SK-N-SH treated with all-trans-retinoic acid at 6 μM for 48 hours (cell line): ENCODE results near the gene CPPED1.

Experiments
- ATAC-seq: fragments of 200-7000 bp; cut with Tn5 transposase; 3 replicates; pipeline ENCODE4 v1.9.1; 2020; ENCODE audit warnings: mild to moderate bottlenecking, moderate library complexity
- ARNTL ChIP-seq: fragments of 450-650 bp; formaldehyde crosslinking; IDR thresholded peaks from 2 replicates; pipeline ENCODE4 v1.5.0; 2020; ENCODE audit warnings: low read depth, mild to moderate bottlenecking, moderate library complexity, borderline replicate concordance
- BACH2 ChIP-seq: fragments of 250-450 bp; sonication (Bioruptor Pico); IDR thresholded peaks from 2 replicates; pipeline ENCODE4 v1.9.0; 2021; ENCODE audit warnings: mild to moderate bottlenecking, borderline replicate concordance
- CSDC2 ChIP-seq: fragments of 250-450 bp; sonication (Bioruptor Pico); IDR thresholded peaks from 2 replicates; pipeline ENCODE4 v1.5.0; 2020; ENCODE audit warnings: mild to moderate bottlenecking, moderate library complexity
- ESRRG ChIP-seq: fragments of 250-450 bp; sonication (Bioruptor Pico); IDR thresholded peaks from 2 replicates; pipeline ENCODE4 v1.6.1; 2021; ENCODE audit warnings: mild to moderate bottlenecking
- ISL1 ChIP-seq: fragments of 250-450 bp; sonication (Bioruptor Pico); IDR thresholded peaks from 2 replicates; pipeline ENCODE4 v2.1.2; 2022; ENCODE audit warnings: mild to moderate bottlenecking, moderate library complexity
- OSR1 ChIP-seq: fragments of 250-450 bp; sonication (Bioruptor Pico); IDR thresholded peaks from 2 replicates; pipeline ENCODE4 v1.8.0; 2022; ENCODE audit warnings: moderate library complexity, mild to moderate bottlenecking, inconsistent platforms
- PPARA ChIP-seq: fragments of 250-450 bp; sonication (Bioruptor Pico); IDR thresholded peaks from 2 replicates; pipeline ENCODE4 v1.5.0; 2020; ENCODE audit warnings: mild to moderate bottlenecking, borderline replicate concordance
- RARB ChIP-seq: fragments of 250-450 bp; sonication (Bioruptor Pico); IDR thresholded peaks from 2 replicates; pipeline ENCODE4 v1.8.0; 2021; ENCODE audit warnings: mild to moderate bottlenecking, moderate library complexity
- SNAI2 ChIP-seq: fragments of 250-450 bp; sonication (Bioruptor Pico); IDR thresholded peaks from 2 replicates; pipeline ENCODE4 v1.5.0; 2020; ENCODE audit warnings: mild to moderate bottlenecking, moderate library complexity
- TCF4 ChIP-seq: fragments of 250-450 bp; sonication (Bioruptor Pico); IDR thresholded peaks from 2 replicates; pipeline ENCODE4 v1.8.0; 2021; ENCODE audit warnings: mild to moderate bottlenecking, moderate library complexity, borderline replicate concordance
- TOX ChIP-seq: fragments of 250-450 bp; sonication (Bioruptor Pico); IDR thresholded peaks from 2 replicates; pipeline ENCODE4 v1.8.0; 2021; ENCODE audit warnings: mild to moderate bottlenecking, moderate library complexity, borderline replicate concordance
- ZC3H10 ChIP-seq: fragments of 250-450 bp; sonication (Bioruptor Pico); IDR thresholded peaks from 2 replicates; pipeline ENCODE4 v1.5.1; 2021; ENCODE audit warnings: mild to moderate bottlenecking, moderate library complexity
- ZFP3 ChIP-seq: fragments of 250-450 bp; sonication (Bioruptor Pico); IDR thresholded peaks from 2 replicates; pipeline ENCODE4 v1.5.0; 2020; ENCODE audit warnings: mild to moderate bottlenecking, moderate library complexity
- ZFP30 ChIP-seq: fragments of 450-650 bp; formaldehyde crosslinking; IDR thresholded peaks from 2 replicates; pipeline ENCODE4 v1.5.0; 2022; ENCODE audit warnings: mild to moderate bottlenecking, moderate library complexity
- ZNF70 ChIP-seq: fragments of 450-650 bp; formaldehyde crosslinking; IDR thresholded peaks from 2 replicates; pipeline ENCODE4 v1.5.0; 2020; ENCODE audit warnings: mild to moderate bottlenecking, moderate library complexity
- ZNF8 ChIP-seq: fragments of 450-650 bp; formaldehyde crosslinking; IDR thresholded peaks from 2 replicates; pipeline ENCODE4 v1.5.0; 2020; ENCODE audit warnings: mild to moderate bottlenecking, moderate library complexity
- TF ChIP-seq, protein P1 (sequence below): fragments of 250-450 bp; sonication (Bioruptor Pico); IDR thresholded peaks from 2 replicates; pipeline ENCODE4 v1.5.1; 2020; ENCODE audit warnings: low read depth, mild to moderate bottlenecking, moderate library complexity
- TF ChIP-seq, protein P2 (sequence below): fragments of 250-450 bp; sonication (Bioruptor Pico); IDR thresholded peaks from 2 replicates; pipeline ENCODE4 v1.5.0; 2020; ENCODE audit warnings: mild to moderate bottlenecking, moderate library complexity
- TF ChIP-seq, protein P3 (sequence below): fragments of 250-450 bp; sonication (Bioruptor Pico); IDR thresholded peaks from 2 replicates; pipeline ENCODE4 v1.8.0; 2020; ENCODE audit warnings: mild to moderate bottlenecking, moderate library complexity, borderline replicate concordance

Gene CPPED1

DNA sequence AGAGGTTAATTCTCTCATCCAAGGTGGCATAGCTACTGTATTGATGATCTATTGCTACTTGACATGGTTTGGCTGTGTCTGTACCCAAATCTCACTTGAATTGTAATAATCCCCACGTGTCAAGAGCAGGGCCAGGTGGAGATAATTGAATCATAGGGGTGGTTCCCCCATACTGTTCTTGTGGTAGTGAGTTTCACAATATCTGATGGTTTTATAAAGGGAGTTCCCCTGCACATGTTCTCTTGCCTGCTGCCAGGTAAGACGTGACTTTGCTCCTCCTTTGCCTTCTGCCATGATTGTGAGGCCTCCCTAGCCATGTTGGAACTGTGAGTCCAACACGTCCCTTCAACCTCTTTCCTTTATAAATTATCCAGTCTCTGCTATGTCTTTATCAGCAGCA, 22.9 kb upstream of the CPPED1 start:
- ATAC-seq, result no peak
- TF ChIP-seq ARNTL, result no peak
- TF ChIP-seq, protein P1, sequence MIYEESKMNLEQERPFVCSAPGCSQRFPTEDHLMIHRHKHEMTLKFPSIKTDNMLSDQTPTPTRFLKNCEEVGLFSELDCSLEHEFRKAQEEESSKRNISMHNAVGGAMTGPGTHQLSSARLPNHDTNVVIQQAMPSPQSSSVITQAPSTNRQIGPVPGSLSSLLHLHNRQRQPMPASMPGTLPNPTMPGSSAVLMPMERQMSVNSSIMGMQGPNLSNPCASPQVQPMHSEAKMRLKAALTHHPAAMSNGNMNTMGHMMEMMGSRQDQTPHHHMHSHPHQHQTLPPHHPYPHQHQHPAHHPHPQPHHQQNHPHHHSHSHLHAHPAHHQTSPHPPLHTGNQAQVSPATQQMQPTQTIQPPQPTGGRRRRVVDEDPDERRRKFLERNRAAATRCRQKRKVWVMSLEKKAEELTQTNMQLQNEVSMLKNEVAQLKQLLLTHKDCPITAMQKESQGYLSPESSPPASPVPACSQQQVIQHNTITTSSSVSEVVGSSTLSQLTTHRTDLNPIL (CRISPR knock-in tag), result no peak
- TF ChIP-seq RARB (CRISPR knock-in tag), result no peak
- TF ChIP-seq BACH2 (CRISPR knock-in tag), result no peak
- TF ChIP-seq TOX, result no peak
- TF ChIP-seq CSDC2, result no peak
- TF ChIP-seq ZNF70 (CRISPR knock-in tag), result no peak
- TF ChIP-seq ZNF8 (CRISPR knock-in tag), result no peak
- TF ChIP-seq, protein P2, sequence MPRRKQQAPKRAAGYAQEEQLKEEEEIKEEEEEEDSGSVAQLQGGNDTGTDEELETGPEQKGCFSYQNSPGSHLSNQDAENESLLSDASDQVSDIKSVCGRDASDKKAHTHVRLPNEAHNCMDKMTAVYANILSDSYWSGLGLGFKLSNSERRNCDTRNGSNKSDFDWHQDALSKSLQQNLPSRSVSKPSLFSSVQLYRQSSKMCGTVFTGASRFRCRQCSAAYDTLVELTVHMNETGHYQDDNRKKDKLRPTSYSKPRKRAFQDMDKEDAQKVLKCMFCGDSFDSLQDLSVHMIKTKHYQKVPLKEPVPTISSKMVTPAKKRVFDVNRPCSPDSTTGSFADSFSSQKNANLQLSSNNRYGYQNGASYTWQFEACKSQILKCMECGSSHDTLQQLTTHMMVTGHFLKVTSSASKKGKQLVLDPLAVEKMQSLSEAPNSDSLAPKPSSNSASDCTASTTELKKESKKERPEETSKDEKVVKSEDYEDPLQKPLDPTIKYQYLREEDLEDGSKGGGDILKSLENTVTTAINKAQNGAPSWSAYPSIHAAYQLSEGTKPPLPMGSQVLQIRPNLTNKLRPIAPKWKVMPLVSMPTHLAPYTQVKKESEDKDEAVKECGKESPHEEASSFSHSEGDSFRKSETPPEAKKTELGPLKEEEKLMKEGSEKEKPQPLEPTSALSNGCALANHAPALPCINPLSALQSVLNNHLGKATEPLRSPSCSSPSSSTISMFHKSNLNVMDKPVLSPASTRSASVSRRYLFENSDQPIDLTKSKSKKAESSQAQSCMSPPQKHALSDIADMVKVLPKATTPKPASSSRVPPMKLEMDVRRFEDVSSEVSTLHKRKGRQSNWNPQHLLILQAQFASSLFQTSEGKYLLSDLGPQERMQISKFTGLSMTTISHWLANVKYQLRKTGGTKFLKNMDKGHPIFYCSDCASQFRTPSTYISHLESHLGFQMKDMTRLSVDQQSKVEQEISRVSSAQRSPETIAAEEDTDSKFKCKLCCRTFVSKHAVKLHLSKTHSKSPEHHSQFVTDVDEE (CRISPR knock-in tag), result no peak
- TF ChIP-seq ZC3H10 (CRISPR knock-in tag), result no peak
- no peak for TF ChIP-seq ZFP3 (CRISPR knock-in tag)

DNA sequence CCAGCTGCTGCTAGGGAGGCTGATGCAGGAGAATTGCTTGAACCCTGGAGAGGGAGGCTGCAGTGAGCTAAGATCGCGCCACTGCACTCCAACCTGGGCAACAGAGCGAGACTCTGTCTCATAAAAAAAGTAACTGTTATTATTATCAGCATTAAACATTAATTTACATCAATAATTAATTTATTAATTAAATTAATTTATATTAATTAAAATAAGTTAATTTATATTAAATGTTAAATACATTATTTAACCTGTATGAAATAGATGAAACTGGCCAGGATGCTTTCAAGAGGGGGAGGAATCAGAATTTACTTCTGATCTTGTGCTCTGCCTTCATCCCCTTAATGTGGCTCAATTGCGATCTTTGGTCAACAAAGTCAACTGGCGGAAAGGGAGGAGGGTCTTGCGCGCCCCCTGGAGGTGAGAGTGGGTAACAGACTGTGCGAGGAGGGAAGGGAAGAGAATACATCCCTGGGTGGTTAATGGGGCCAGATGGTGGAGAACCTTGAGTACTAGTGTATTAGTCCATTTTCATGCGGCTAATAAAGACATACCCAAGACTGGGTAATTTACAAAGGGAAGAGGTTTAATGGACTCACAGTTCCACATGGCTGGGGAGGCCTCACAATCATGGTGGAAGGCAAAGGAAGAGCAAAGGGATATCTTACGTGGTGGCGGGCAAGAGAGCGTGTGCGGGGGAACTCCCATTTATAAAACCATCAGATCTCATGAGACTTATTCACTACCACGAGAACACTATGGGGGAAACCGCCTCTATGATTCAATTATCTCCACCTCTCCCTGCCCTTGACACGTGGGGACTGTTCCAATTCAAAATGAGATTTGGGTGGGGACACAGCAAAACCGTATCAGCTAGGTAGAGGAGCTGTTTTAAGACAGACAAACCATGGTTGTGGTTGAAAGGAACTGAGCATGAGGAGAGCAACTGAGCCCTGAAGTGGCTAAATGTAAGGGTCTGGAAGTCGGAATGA, 15.7 kb upstream of the CPPED1 start:
- TF ChIP-seq, protein P2 (CRISPR knock-in tag), result no peak
- TF ChIP-seq ZFP30 (CRISPR knock-in tag) (no peak), CSDC2 (no peak), ZNF8 (CRISPR knock-in tag) (no peak), RARB (CRISPR knock-in tag) (no peak), OSR1 (CRISPR knock-in tag) (no peak), ZNF70 (CRISPR knock-in tag) (no peak), ZFP3 (CRISPR knock-in tag) (no peak), ISL1 (no peak), ZC3H10 (CRISPR knock-in tag) (no peak), TCF4 (CRISPR knock-in tag) (no peak), PPARA (CRISPR knock-in tag) (no peak), TOX (no peak), ARNTL (no peak), ESRRG (CRISPR knock-in tag) (no peak), SNAI2 (no peak)
- TF ChIP-seq, protein P1 (CRISPR knock-in tag), result no peak
- TF ChIP-seq, protein P3, sequence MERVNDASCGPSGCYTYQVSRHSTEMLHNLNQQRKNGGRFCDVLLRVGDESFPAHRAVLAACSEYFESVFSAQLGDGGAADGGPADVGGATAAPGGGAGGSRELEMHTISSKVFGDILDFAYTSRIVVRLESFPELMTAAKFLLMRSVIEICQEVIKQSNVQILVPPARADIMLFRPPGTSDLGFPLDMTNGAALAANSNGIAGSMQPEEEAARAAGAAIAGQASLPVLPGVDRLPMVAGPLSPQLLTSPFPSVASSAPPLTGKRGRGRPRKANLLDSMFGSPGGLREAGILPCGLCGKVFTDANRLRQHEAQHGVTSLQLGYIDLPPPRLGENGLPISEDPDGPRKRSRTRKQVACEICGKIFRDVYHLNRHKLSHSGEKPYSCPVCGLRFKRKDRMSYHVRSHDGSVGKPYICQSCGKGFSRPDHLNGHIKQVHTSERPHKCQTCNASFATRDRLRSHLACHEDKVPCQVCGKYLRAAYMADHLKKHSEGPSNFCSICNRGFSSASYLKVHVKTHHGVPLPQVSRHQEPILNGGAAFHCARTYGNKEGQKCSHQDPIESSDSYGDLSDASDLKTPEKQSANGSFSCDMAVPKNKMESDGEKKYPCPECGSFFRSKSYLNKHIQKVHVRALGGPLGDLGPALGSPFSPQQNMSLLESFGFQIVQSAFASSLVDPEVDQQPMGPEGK (CRISPR knock-in tag), result no peak
- peak; percentile 64 for ATAC-seq
